DND-41 (cell line): ENCODE results near the gene THUMPD1.

ENCODE experiments used
- ATAC-seq: fragments of 200-7000 bp; cut with Tn5 transposase; 3 replicates; pipeline ENCODE4 v1.9.1; 2021; ENCODE audit warnings: low read depth; ENCODE audit not compliant: insufficient read depth
- DNase-seq: peaks from one replicate; pipeline ENCODE4 v3.0.0-alpha.2; 2020
- H2AFZ ChIP-seq: 2 replicates; pipeline ENCODE4 v1.6.0; 2012; ENCODE audit warnings: low read depth, low read length
- H3K27ac ChIP-seq: 2 replicates; pipeline ENCODE4 v1.5.1; 2012; ENCODE audit warnings: low read length, inconsistent platforms
- H3K27me3 ChIP-seq: fragments of 200-600 bp; sonication (generic); 2 replicates; pipeline ENCODE4 v1.6.0; 2012; ENCODE audit warnings: low read length, mild to moderate bottlenecking, inconsistent platforms; ENCODE audit not compliant: insufficient read depth, poor library complexity
- H3K36me3 ChIP-seq: 2 replicates; pipeline ENCODE4 v1.5.1; 2012; ENCODE audit warnings: low read length, inconsistent platforms; ENCODE audit not compliant: insufficient read depth
- H3K4me1 ChIP-seq: 2 replicates; pipeline ENCODE4 v1.5.1; 2012; ENCODE audit warnings: mild to moderate bottlenecking, low read length; ENCODE audit not compliant: insufficient read depth
- H3K4me2 ChIP-seq: 2 replicates; pipeline ENCODE4 v1.6.0; 2012; ENCODE audit warnings: mild to moderate bottlenecking, moderate library complexity, low read length, inconsistent platforms; ENCODE audit not compliant: insufficient read depth
- H3K4me3 ChIP-seq, 2 experiments: fragments of 200-600 bp in 1 of 2; shearing (Covaris generic) in 1 of 2; 2 replicates each; pipeline ENCODE4 v1.5.1; 2012 to 2016; ENCODE audit warnings: inconsistent platforms in 2 of 2, low read length in 2 of 2, mild to moderate bottlenecking in 2 of 2, low read depth in 1 of 2, moderate library complexity in 1 of 2
- H3K79me2 ChIP-seq: 2 replicates; pipeline ENCODE4 v1.6.0; 2012; ENCODE audit warnings: low read length, inconsistent platforms; ENCODE audit not compliant: insufficient read depth
- H3K9ac ChIP-seq: 2 replicates; pipeline ENCODE4 v1.6.0; 2012; ENCODE audit warnings: low read depth, mild to moderate bottlenecking, inconsistent platforms, low read length, moderate library complexity
- H3K9me3 ChIP-seq: 2 replicates; pipeline ENCODE4 v1.5.1; 2012; ENCODE audit warnings: low read length, moderate library complexity, mild to moderate bottlenecking, inconsistent platforms; ENCODE audit not compliant: insufficient read depth, severe bottlenecking
- H4K20me1 ChIP-seq: 2 replicates; pipeline ENCODE4 v1.6.0; 2012; ENCODE audit warnings: low read length; ENCODE audit not compliant: insufficient read depth
- EZH2 ChIP-seq: IDR thresholded peaks from 3 replicates; pipeline ENCODE4 v1.6.1; 2012; ENCODE audit warnings: borderline replicate concordance, low read depth, mild to moderate bottlenecking, moderate library complexity, low read length, inconsistent platforms; ENCODE audit not compliant: severe bottlenecking
- TF ChIP-seq, protein P1 (sequence below): IDR thresholded peaks from 2 replicates; pipeline ENCODE4 v1.5.1; 2012; ENCODE audit warnings: borderline replicate concordance, low read length, moderate library complexity, mild to moderate bottlenecking; ENCODE audit not compliant: poor library complexity, severe bottlenecking; ENCODE audit errors: extremely low read depth

THUMPD1 gene, protein sequence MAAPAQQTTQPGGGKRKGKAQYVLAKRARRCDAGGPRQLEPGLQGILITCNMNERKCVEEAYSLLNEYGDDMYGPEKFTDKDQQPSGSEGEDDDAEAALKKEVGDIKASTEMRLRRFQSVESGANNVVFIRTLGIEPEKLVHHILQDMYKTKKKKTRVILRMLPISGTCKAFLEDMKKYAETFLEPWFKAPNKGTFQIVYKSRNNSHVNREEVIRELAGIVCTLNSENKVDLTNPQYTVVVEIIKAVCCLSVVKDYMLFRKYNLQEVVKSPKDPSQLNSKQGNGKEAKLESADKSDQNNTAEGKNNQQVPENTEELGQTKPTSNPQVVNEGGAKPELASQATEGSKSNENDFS

DNA sequence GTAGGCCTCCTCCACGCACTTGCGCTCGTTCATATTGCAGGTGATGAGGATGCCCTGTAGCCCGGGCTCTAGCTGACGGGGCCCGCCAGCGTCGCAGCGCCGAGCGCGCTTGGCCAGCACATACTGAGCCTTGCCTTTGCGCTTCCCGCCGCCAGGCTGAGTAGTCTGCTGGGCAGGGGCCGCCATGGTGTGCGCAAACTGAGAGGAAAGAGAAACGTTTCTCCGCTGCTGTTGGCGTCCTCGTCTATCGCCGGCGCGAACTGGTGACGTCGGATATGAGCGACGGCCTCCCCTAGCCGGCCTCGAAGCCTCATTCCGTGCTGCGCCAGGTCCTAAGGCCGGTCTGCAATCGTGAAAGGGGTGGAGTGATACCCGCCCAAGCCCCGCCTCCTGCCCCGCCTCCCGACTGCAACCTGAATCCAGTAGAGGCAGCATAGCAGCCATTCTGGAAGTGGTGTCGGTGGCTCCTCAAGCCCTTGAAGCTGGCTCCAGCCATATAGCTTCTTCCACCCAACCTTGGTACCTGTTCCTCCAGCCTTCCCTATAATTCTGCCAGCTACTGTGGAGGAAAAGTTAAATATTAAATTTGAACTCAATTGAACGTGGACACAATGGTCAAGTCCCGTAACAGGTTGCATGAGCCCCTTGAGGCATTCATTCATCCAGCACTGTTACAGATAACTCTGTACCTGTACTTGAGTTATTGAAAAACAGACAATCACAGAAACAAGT, at the start of gene THUMPD1:
Gene THUMPD1, minus strand, starts transcription at position 265 of the 732 bp plus-strand sequence. Its CDS starts 79 bp downstream, at position 186.
- peaks cover 40% of the 10 kb centered on the region for H3K36me3 ChIP-seq
- H2AFZ ChIP-seq: peak within 1 kb of the TSS; percentile 99
- peaks cover 33% of the 10 kb centered on the region for H4K20me1 ChIP-seq
- ATAC-seq: peak; percentile 93
- peak within 1 kb of the TSS; percentile 97 for H3K4me2 ChIP-seq
- DNase-seq: peak; percentile 98
- H3K27me3 ChIP-seq: no peaks in the 10 kb centered on the region
- peak within 1 kb of the TSS; percentile 96 for H3K27ac ChIP-seq
- H3K79me2 ChIP-seq: peaks cover 39% of the 10 kb centered on the region
- peak within 1 kb of the TSS; percentile 79 for H3K9ac ChIP-seq
- TF ChIP-seq EZH2: no peak
- TF ChIP-seq, protein P1, sequence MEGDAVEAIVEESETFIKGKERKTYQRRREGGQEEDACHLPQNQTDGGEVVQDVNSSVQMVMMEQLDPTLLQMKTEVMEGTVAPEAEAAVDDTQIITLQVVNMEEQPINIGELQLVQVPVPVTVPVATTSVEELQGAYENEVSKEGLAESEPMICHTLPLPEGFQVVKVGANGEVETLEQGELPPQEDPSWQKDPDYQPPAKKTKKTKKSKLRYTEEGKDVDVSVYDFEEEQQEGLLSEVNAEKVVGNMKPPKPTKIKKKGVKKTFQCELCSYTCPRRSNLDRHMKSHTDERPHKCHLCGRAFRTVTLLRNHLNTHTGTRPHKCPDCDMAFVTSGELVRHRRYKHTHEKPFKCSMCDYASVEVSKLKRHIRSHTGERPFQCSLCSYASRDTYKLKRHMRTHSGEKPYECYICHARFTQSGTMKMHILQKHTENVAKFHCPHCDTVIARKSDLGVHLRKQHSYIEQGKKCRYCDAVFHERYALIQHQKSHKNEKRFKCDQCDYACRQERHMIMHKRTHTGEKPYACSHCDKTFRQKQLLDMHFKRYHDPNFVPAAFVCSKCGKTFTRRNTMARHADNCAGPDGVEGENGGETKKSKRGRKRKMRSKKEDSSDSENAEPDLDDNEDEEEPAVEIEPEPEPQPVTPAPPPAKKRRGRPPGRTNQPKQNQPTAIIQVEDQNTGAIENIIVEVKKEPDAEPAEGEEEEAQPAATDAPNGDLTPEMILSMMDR: peak; percentile 51
- peaks cover 31% of the 10 kb centered on the region for H3K4me1 ChIP-seq
- peak within 1 kb of the TSS; percentile 94 to 95 for H3K4me3 ChIP-seq
- H3K9me3 ChIP-seq: no peaks in the 10 kb centered on the region

DNA sequence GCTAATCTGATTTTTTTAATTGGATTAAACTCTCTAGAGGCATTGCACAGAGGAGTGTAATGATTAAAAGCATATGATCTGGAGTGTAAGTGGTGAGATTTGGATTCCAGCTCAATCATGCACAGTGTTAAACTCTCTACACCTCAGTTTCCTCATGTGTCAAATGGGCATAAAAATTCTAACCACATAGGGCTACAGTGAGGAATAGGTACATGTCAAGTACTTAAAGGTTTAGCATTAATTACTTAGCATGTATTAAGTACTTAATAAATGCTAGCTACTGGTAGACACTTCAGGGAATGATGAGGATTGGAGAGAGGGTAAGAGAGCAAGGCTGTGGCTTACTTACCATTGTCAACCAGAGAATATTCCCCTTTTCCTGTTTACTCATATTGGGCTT, 47.5 kb upstream of the THUMPD1 start:
- no peak for TF ChIP-seq EZH2
- TF ChIP-seq, protein P1: no peak
- H3K79me2 ChIP-seq: no peaks in the 10 kb centered on the region
- no peak overlapping the region for H3K4me3 ChIP-seq
- H3K36me3 ChIP-seq: no peaks in the 10 kb centered on the region
- H2AFZ ChIP-seq: no peak overlapping the region
- no peak overlapping the region for H3K9ac ChIP-seq
- H3K27ac ChIP-seq: no peak overlapping the region
- ATAC-seq (no peak), DNase-seq (no peak)
- H3K9me3 ChIP-seq: no peaks in the 10 kb centered on the region
- H3K4me1 ChIP-seq: no peaks in the 10 kb centered on the region
- no peak overlapping the region for H3K4me2 ChIP-seq
- H4K20me1 ChIP-seq: no peaks in the 10 kb centered on the region
- no peaks in the 10 kb centered on the region for H3K27me3 ChIP-seq

DNA sequence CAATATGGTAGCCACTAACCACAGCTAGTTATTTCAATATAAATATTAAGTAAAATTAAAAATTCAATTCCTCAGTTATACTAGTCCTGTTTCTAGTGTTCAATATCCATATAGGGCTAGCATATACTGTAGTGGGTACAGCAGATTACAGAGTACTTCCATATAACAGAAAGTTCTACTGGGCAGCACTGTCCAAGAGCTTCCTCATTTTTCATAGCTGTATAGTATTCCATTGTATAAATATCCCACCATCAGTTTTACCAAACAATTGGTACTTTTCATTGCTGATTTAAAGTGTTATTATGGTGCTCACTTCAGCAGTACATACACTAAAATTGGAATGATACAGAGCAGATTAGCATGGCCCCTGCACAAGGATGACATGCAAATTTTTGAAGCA, 42.6 kb upstream of the THUMPD1 start:
- Histone ChIP-seq H3K36me3 (no peaks in the 10 kb centered on the region), H2AFZ (no peak overlapping the region), H3K27ac (no peak overlapping the region), H3K9me3 (no peaks in the 10 kb centered on the region), H3K27me3 (no peaks in the 10 kb centered on the region), H4K20me1 (no peaks in the 10 kb centered on the region), H3K4me3 (no peak overlapping the region), H3K79me2 (no peaks in the 10 kb centered on the region), H3K4me1 (no peaks in the 10 kb centered on the region), H3K9ac (no peak overlapping the region), H3K4me2 (no peak overlapping the region)
- DNase-seq (no peak), ATAC-seq (no peak)
- TF ChIP-seq, protein P1: no peak
- TF ChIP-seq EZH2: no peak
